Gastrocnemius medialis (tissue), 4 donors: ENCODE data around the gene APLNR. TPM values are rescaled to one million over a fixed set of nuclear protein-coding genes. Genes with fewer than 3 reads are reported as not detected.

ENCODE experiments used
- ATAC-seq, 2 donors: fragments of 150-250 bp; one replicate each; pipeline ENCODE4 v1.9.1; 2016
- DNase-seq, 2 donors: peaks; one replicate each; pipeline ENCODE4 v3.0.0-alpha.2; 2019
- H3K27ac ChIP-seq, 4 donors: fragments of 200-600 bp; sonication (generic); 1 replicate in 1 of 4; 2 replicates in 3 of 4; pipeline ENCODE4 v1.5.1; 2016 to 2018; ENCODE audit warnings: mild to moderate bottlenecking in 2 of 4, moderate library complexity in 1 of 4
- H3K27me3 ChIP-seq, 3 donors: fragments of 200-600 bp; sonication (generic) in 2 of 3; 1 replicate in 1 of 3; 2 replicates in 2 of 3; pipeline versions ENCODE4 v1.5.1 to v1.6.0; 2016 to 2019; ENCODE audit warnings: mild to moderate bottlenecking in 1 of 3, moderate library complexity in 1 of 3
- H3K36me3 ChIP-seq, 2 donors: fragments of 200-600 bp; sonication (generic) in 1 of 2; one replicate each; pipeline ENCODE4 v1.5.1; 2017 to 2018
- H3K4me1 ChIP-seq, 2 donors: fragments of 200-600 bp; sonication (generic) in 1 of 2; one replicate each; pipeline ENCODE4 v1.5.1; 2016 to 2017; ENCODE audit warnings: mild to moderate bottlenecking in 2 of 2
- H3K4me3 ChIP-seq, 4 donors: fragments of 200-600 bp; sonication (generic) in 3 of 4; 1 replicate in 1 of 4; 2 replicates in 3 of 4; pipeline ENCODE4 v1.5.1; 2016 to 2019; ENCODE audit warnings: mild to moderate bottlenecking in 2 of 4
- H3K9me3 ChIP-seq, 3 donors: fragments of 200-600 bp; sonication (generic) in 2 of 3; 1 replicate in 1 of 3; 2 replicates in 2 of 3; pipeline ENCODE4 v1.5.1; 2016 to 2019
- CTCF ChIP-seq, 5 experiments: fragments of 450-650 bp in 3 of 5; fragments of 200-600 bp in 2 of 5; sonication (generic) in 2 of 5; IDR thresholded peaks in 4 of 5; conservative IDR thresholded peaks in 1 of 5; 1 replicate in 4 of 5; 2 replicates in 1 of 5; pipeline ENCODE4 v1.5.1; 2016 to 2019; ENCODE audit warnings: antibody characterized with exemption in 5 of 5, mild to moderate bottlenecking in 3 of 5, moderate library complexity in 3 of 5
- POLR2A ChIP-seq, 2 donors: fragments of 450-650 bp; IDR thresholded peaks; one replicate each; pipeline ENCODE4 v1.6.1; 2017; ENCODE audit warnings: antibody characterized with exemption in 2 of 2, mild to moderate bottlenecking in 2 of 2, moderate library complexity in 2 of 2
- in situ Hi-C, 4 donors: fragments of 200-750 bp; cut with MboI; loops; one replicate each; pipeline versions ENCODE4 v1.15.0 to v1.8.0; 2017; ENCODE audit warnings: low sequenced_read_pairs in 4 of 4
- intact Hi-C: fragments of 100-400 bp; cut with DNase I; formaldehyde crosslinking; loops from one replicate; pipeline ENCODE4 v1.15.1; 2023; ENCODE audit warnings: low total_unique reads
- total RNA-seq, 4 donors: library from RNA; depleted of rRNA; stranded (reverse); fragments of >200 nt; gene quantifications; one replicate each; pipeline versions ENCODE4 v1.1.0 to v1.2.3, GENCODE V29; 2016

APLNR gene
- total RNA-seq, 4 donors from 2014 or later, result 0.32 to 3.7 (median 0.64) TPM

DNA sequence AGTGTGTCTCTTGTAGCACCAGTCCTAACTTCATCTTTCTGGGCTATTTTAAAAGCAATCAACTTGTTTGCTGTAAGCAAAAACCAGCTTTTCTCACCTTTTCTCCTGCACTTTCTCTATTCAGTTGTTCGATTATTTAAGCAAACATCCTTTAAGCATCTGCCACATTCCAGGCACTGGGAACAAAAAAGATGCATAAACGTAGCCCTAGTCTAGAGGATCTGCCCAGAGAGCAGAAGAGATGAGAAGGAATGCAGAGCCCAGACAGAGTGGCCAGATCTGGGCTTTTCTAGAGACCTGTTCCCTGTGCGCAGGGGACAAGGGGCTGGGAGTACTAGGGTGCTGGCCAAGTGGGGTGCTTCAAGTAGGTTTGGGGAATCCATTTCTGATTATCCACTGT, 8.4 kb downstream of the APLNR start:
- no peak for ATAC-seq
- no peak overlapping the region for H3K4me3 ChIP-seq
- H3K27me3 ChIP-seq, result no peaks in the 10 kb centered on the region
- H3K27ac ChIP-seq, result no peak overlapping the region
- TF ChIP-seq POLR2A (IDR thresholded peaks at IDR 0.05) (no peak), CTCF (IDR thresholded peaks at IDR 0.05 in 4 of 5, conservative IDR thresholded peaks at IDR 0.05 in 1 of 5) (no peak)
- no peaks in the 10 kb centered on the region for H3K36me3 ChIP-seq
- no peak for DNase-seq
- intact Hi-C loops, result no loop called here
- no peaks in the 10 kb centered on the region for H3K9me3 ChIP-seq
- peaks cover 6 to 7% of the 10 kb centered on the region in 2 donors for H3K4me1 ChIP-seq
- in situ Hi-C loops, result loop anchor here in 1 of 4 donors (25.0 kb wide), 1 partner anchor 109 kb away; the partner anchor contains the start of genes P2RX3 and SSRP1

- TF ChIP-seq CTCF (IDR thresholded peaks at IDR 0.05 in 4 of 5, conservative IDR thresholded peaks at IDR 0.05 in 1 of 5) (no peak), POLR2A (IDR thresholded peaks at IDR 0.05) (no peak)
- no peak for ATAC-seq
- Histone ChIP-seq H3K9me3 (no peaks in the 10 kb centered on the region), H3K4me1 (no peaks in the 10 kb centered on the region), H3K27me3 (no peaks in the 10 kb centered on the region), H3K36me3 (no peaks in the 10 kb centered on the region), H3K4me3 (no peak overlapping the region), H3K27ac (no peak overlapping the region)
- DNase-seq, result no peak
- intact Hi-C loops (no loop called here), in situ Hi-C loops (no loop called here)
Measured at GRCh38 chr11:57224537-57224936, 12.5 kb downstream of the APLNR start.

- no peak for ATAC-seq
- no peaks in the 10 kb centered on the region for H3K36me3 ChIP-seq
- H3K4me3 ChIP-seq, result no peak overlapping the region
- intact Hi-C loops, result no loop called here
- no peaks in the 10 kb centered on the region for H3K27me3 ChIP-seq
- no peaks in the 10 kb centered on the region for H3K9me3 ChIP-seq
- H3K27ac ChIP-seq, result no peak overlapping the region
- TF ChIP-seq CTCF (IDR thresholded peaks at IDR 0.05 in 4 of 5, conservative IDR thresholded peaks at IDR 0.05 in 1 of 5) (no peak), POLR2A (IDR thresholded peaks at IDR 0.05) (no peak)
- DNase-seq, result no peak
- in situ Hi-C loops, result no loop called here
- H3K4me1 ChIP-seq, result no peaks in the 10 kb centered on the region
Measured at GRCh38 chr11:57224128-57224527, 12.9 kb downstream of the APLNR start.

DNA sequence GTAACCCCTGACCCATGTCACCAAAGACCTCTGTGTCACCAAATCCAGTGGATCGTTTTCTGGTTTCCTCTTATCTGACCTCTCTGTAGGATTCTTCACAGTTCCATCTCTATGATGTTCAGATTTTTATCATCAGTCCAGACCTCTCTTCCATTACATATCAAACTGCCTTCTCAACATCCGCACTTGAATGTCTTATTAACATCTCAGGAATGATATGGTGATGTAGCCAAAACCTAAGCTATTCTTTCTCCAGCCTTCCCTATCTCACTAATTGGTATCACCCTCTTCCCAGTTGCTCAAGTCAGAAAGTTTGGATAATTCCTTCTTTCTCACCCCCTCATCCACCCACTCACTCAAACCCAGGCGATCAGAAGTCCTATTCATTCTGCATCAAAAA, 13.4 kb downstream of the APLNR start:
- DNase-seq, result no peak
- no peak overlapping the region for H3K4me3 ChIP-seq
- ATAC-seq, result no peak
- no peaks in the 10 kb centered on the region for H3K9me3 ChIP-seq
- intact Hi-C loops (no loop called here), in situ Hi-C loops (no loop called here)
- TF ChIP-seq CTCF (IDR thresholded peaks at IDR 0.05 in 4 of 5, conservative IDR thresholded peaks at IDR 0.05 in 1 of 5) (no peak), POLR2A (IDR thresholded peaks at IDR 0.05) (no peak)
- no peaks in the 10 kb centered on the region for H3K36me3 ChIP-seq
- H3K27me3 ChIP-seq, result no peaks in the 10 kb centered on the region
- H3K4me1 ChIP-seq, result no peaks in the 10 kb centered on the region
- H3K27ac ChIP-seq, result no peak overlapping the region

DNA sequence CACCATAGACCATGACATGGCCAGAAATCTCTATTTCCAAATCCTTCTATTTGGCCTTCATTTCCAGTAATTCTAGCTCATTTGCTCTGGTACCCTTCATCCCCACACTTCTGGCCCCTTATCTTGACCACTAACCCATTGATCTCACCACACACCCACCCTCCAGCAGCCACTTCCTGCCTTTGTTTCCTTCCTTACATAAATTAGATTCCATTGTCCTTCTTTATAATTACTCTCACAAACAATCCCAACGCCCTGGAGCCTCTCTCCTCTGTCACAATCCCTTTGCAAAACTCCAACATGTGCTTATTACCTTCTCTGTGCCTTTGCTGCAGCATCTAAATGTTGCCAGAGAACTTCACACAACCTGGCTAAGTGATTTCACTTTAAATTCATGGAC, 14.8 kb downstream of the APLNR start:
- Histone ChIP-seq H3K36me3 (no peaks in the 10 kb centered on the region), H3K27ac (no peak overlapping the region), H3K9me3 (no peaks in the 10 kb centered on the region), H3K4me1 (no peaks in the 10 kb centered on the region), H3K27me3 (no peaks in the 10 kb centered on the region), H3K4me3 (no peak overlapping the region)
- in situ Hi-C loops (no loop called here), intact Hi-C loops (no loop called here)
- TF ChIP-seq CTCF (IDR thresholded peaks at IDR 0.05 in 4 of 5, conservative IDR thresholded peaks at IDR 0.05 in 1 of 5) (no peak), POLR2A (IDR thresholded peaks at IDR 0.05) (no peak)
- DNase-seq, result no peak
- no peak for ATAC-seq
